IPS-18a (cell line): ENCODE data around the gene MICAL3.
"Not testable (repeated sequence)": the region's sequence is repeated elsewhere in the genome, so short reads cannot be mapped to it uniquely, and the experiment has no call there.

ENCODE experiments used
- H3K27ac ChIP-seq: one replicate; pipeline ENCODE4 v1.5.1; 2013; ENCODE audit warnings: low read length
- H3K27me3 ChIP-seq: one replicate; pipeline ENCODE4 v1.6.1; 2013; ENCODE audit warnings: mild to moderate bottlenecking, low read length; ENCODE audit not compliant: control insufficient read depth, insufficient read depth
- H3K36me3 ChIP-seq: one replicate; pipeline ENCODE4 v1.6.1; 2013; ENCODE audit warnings: low read depth, low read length; ENCODE audit not compliant: control insufficient read depth
- H3K4me1 ChIP-seq: one replicate; pipeline ENCODE4 v1.6.1; 2013; ENCODE audit warnings: low read depth, low read length; ENCODE audit not compliant: control insufficient read depth
- H3K4me3 ChIP-seq: one replicate; pipeline ENCODE4 v1.5.1; 2013; ENCODE audit warnings: low read length
- H3K9ac ChIP-seq: one replicate; pipeline ENCODE4 v1.6.1; 2013; ENCODE audit warnings: mild to moderate bottlenecking, low read length, moderate library complexity
- H3K9me3 ChIP-seq: one replicate; pipeline ENCODE4 v1.6.1; 2013; ENCODE audit warnings: low read depth, low read length; ENCODE audit not compliant: control insufficient read depth

The MICAL3 gene

GRCh38 chr22:17945156-17945887 is 79.0 kb downstream of the MICAL3 start:
- H3K36me3 ChIP-seq: no peaks in the 10 kb centered on the region
- H3K4me3 ChIP-seq: no peak overlapping the region
- H3K27ac ChIP-seq: no peak overlapping the region
- no peak overlapping the region for H3K9ac ChIP-seq
- H3K9me3 ChIP-seq: no peaks in the 10 kb centered on the region
- H3K4me1 ChIP-seq: peaks cover 33% of the 10 kb centered on the region
- H3K27me3 ChIP-seq: no peaks in the 10 kb centered on the region

GRCh38 chr22:17944256-17944655 is 80.1 kb downstream of the MICAL3 start:
- H3K27ac ChIP-seq: no peak overlapping the region
- H3K36me3 ChIP-seq: no peaks in the 10 kb centered on the region
- H3K27me3 ChIP-seq: no peaks in the 10 kb centered on the region
- peaks cover 33% of the 10 kb centered on the region for H3K4me1 ChIP-seq
- H3K4me3 ChIP-seq: no peak overlapping the region
- no peak overlapping the region for H3K9ac ChIP-seq
- no peaks in the 10 kb centered on the region for H3K9me3 ChIP-seq

GRCh38 chr22:17943533-17944249 is 80.7 kb downstream of the MICAL3 start:
- peaks cover 36% of the 10 kb centered on the region for H3K4me1 ChIP-seq
- no peak overlapping the region for H3K27ac ChIP-seq

GRCh38 chr22:17942721-17943120 is 81.6 kb downstream of the MICAL3 start:
- H3K9ac ChIP-seq: no peak overlapping the region
- H3K27ac ChIP-seq: no peak overlapping the region
- peaks cover 37% of the 10 kb centered on the region for H3K4me1 ChIP-seq
- no peaks in the 10 kb centered on the region for H3K36me3 ChIP-seq
- H3K4me3 ChIP-seq: no peak overlapping the region
- H3K27me3 ChIP-seq: no peaks in the 10 kb centered on the region
- H3K9me3 ChIP-seq: no peaks in the 10 kb centered on the region

More at GRCh38 chr22:17943533-17944249, 80.7 kb downstream of the MICAL3 start:
- Histone ChIP-seq H3K9ac (no peak overlapping the region), H3K4me3 (no peak overlapping the region), H3K9me3 (no peaks in the 10 kb centered on the region), H3K27me3 (no peaks in the 10 kb centered on the region), H3K36me3 (no peaks in the 10 kb centered on the region)

- Histone ChIP-seq H3K27ac (no peak overlapping the region), H3K4me1 (peaks cover 36% of the 10 kb centered on the region), H3K9me3 (no peaks in the 10 kb centered on the region), H3K36me3 (no peaks in the 10 kb centered on the region), H3K27me3 (no peaks in the 10 kb centered on the region), H3K4me3 (no peak overlapping the region), H3K9ac (no peak overlapping the region)
Measured at GRCh38 chr22:17941471-17942406, 82.6 kb downstream of the MICAL3 start.

GRCh38 chr22:17939579-17939978 is 84.8 kb downstream of the MICAL3 start:
- Histone ChIP-seq H3K4me1 (peaks cover 20% of the 10 kb centered on the region), H3K27ac (no peak overlapping the region), H3K4me3 (no peak overlapping the region), H3K9ac (no peak overlapping the region), H3K9me3 (no peaks in the 10 kb centered on the region), H3K27me3 (no peaks in the 10 kb centered on the region), H3K36me3 (no peaks in the 10 kb centered on the region)

GRCh38 chr22:17939011-17939410 is 85.3 kb downstream of the MICAL3 start:
- Histone ChIP-seq H3K4me1 (peaks cover 15% of the 10 kb centered on the region), H3K4me3 (no peak overlapping the region), H3K36me3 (no peaks in the 10 kb centered on the region), H3K27me3 (no peaks in the 10 kb centered on the region), H3K9ac (no peak overlapping the region), H3K27ac (no peak overlapping the region), H3K9me3 (no peaks in the 10 kb centered on the region)

- no peaks in the 10 kb centered on the region for H3K36me3 ChIP-seq
- H3K4me1 ChIP-seq: peaks cover 10% of the 10 kb centered on the region
- H3K27ac ChIP-seq: no peak overlapping the region
- H3K4me3 ChIP-seq: no peak overlapping the region
- no peaks in the 10 kb centered on the region for H3K9me3 ChIP-seq
- no peak overlapping the region for H3K9ac ChIP-seq
- H3K27me3 ChIP-seq: no peaks in the 10 kb centered on the region
Measured at GRCh38 chr22:17938484-17938924, 85.9 kb downstream of the MICAL3 start.

GRCh38 chr22:17932457-17932856 is 91.9 kb downstream of the MICAL3 start:
- H3K4me3 ChIP-seq, H3K9ac ChIP-seq, H3K9me3 ChIP-seq, H3K4me1 ChIP-seq, H3K27me3 ChIP-seq, H3K36me3 ChIP-seq, H3K27ac ChIP-seq: not testable (repeated sequence)

- Histone ChIP-seq H3K9me3 (no peaks in the 10 kb centered on the region), H3K27me3 (no peaks in the 10 kb centered on the region), H3K4me3 (no peak overlapping the region), H3K27ac (no peak overlapping the region), H3K4me1 (no peaks in the 10 kb centered on the region), H3K36me3 (no peaks in the 10 kb centered on the region), H3K9ac (no peak overlapping the region)
Measured at GRCh38 chr22:17931400-17931825, 92.9 kb downstream of the MICAL3 start.
